Stimulated activated CD4-positive, alpha-beta T cell treated with anti-CD3 and anti-CD28 coated beads, Interleukin-4, amount 100 ng/mL, for 24 hours (primary cell): ENCODE measurements around the gene GLS.
"Not testable (repeated sequence)": the region's sequence is repeated elsewhere in the genome, so short reads cannot be mapped to it uniquely, and the experiment has no call there.

Source experiments
- DNase-seq: peaks from one replicate; pipeline ENCODE4 v3.0.0-alpha.2; 2020

The GLS gene

DNA sequence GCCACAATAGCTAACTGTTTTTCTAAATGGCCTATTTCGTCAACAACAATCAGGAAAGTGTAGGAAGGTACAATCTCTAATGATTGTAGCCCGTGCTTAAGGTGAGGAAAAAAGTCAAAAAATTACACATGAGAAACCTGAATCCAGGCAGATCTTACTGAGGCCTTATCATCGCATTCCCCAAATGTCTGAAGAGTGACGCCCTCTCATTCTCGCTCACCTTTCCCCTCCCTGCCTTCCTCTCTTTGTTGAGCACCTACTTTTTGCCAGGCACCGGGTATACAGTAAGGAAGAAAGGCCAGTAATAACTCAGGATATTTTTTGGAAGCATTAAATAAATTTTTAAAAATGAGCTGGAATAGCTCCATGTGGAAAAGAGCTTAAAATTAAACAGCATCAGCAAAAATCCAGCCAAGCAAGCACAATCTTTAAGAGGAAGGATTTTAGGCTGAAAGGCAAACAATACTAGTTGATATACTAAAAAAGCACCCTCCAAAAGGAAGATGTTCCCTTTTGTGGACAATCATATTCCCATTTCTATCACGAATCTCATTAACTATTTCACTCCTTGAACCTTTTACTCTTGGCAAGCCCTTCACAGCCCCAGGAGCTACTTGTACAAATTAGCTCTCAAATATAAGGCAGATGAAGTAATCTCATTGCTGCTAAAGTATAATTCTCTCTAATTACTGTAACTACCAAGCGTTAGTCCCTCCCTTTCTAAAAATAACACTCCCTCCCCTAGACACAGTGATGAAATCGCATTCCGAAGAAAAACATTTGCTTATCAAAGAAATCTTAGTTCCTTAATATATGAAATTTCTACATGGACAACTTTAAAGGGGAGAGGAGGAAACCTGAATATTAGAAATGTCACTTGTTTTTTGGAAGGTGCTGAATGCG lies 93.4 kb downstream of the GLS start:
- DNase-seq, result no peak

DNA sequence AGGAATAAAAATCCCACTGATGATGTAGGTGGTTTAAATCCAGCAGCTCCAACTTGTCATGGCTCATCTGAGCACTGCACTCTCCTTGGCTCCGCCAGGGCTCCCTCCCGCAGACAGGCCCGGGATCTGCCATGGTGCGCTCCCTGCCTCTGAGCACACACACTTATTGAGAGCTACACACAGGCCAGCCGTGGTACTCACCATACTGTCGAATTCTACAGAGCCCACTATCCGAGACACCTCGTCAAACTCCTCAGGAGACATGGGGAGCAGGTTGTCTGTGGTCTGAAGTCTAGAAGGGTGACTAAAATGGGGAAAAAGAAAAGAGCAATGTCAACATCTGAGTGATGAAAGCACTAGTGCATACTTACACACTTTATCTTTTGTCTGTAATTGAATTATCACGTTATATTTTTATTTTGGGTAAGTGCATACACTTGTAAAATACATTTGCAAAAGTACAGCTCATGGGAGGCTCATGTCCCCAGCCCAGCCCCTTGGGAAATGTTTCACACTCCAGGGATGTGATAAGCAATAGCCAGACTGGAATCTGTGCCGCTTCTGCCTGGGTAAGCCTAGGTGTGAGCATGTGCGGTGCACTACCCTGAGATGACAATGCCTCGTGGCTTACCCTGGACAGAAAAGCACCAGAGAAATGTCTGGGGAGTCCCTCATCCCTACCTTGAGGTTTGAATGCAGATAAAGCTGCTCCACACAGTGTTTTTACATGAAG lies 94.2 kb downstream of the GLS start:
- DNase-seq, result no peak

DNA sequence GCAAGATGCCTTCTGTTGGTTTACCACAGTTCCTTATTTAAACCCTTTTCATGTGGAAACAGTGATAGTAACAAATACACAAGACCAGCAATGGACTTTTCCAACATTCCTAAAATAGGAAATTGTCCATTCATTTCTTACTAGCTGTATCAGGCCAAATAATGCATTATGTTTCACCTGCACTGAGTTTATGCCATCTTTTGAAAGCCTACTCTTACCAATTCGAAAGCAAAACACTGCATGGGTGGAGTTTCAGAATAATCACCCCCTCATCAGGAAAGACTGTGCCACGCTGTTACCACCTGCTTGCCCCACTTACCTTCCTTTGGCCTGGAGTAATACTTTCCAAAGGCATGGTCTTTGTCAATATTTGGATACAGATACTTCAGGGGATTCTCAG lies 95.9 kb downstream of the GLS start:
- DNase-seq, result no peak

DNA sequence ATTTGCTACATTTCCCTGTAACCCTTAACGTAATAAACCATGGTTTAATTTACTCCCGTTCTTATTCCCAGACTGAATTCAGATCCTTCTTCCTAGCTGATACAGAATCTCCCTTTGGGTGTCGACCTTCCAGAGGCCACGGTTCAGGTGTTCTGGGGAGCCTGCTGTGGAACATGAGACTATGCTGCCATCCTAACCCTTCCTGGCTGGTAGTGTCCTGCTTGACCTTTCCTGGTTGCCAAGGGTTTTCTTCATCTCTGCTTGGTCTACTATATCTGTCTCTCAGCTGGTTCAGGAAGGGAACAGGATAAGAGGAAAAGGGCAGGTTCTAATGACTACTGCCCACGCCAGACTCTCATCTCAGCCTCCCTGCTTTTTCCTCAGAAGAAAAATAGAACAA lies 96.9 kb downstream of the GLS start:
- DNase-seq, result no peak

DNA sequence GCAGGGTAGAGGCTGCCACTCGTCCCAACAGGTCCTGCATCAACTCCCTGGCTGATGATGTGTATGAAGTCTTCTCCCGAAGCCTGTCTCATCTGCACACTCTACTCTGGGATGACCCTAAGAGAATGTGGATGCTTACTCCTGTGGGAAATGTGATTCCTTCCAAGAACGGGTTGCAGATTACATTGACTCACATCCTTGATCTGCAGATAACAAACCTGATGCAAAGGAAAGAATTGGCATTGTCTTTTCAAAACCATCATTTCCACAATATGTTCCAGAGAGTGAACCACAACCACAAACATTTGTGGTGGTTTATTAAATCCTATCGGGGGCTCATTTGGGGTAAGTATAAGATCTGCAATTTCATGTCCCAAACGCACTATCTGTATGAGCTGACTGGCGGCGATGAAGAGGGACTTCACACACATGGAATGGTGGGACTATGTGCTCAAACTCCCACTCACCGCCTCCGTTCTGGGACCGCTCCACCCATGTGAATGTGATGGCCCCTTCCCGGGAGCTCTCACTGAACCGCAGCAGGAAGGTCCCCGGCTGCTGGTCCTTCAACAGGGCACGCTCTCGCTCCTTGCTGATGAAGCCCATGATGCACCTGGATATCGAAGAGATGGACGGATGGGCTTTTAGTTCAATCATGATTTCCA lies 97.9 kb downstream of the GLS start:
- DNase-seq, result no peak

DNA sequence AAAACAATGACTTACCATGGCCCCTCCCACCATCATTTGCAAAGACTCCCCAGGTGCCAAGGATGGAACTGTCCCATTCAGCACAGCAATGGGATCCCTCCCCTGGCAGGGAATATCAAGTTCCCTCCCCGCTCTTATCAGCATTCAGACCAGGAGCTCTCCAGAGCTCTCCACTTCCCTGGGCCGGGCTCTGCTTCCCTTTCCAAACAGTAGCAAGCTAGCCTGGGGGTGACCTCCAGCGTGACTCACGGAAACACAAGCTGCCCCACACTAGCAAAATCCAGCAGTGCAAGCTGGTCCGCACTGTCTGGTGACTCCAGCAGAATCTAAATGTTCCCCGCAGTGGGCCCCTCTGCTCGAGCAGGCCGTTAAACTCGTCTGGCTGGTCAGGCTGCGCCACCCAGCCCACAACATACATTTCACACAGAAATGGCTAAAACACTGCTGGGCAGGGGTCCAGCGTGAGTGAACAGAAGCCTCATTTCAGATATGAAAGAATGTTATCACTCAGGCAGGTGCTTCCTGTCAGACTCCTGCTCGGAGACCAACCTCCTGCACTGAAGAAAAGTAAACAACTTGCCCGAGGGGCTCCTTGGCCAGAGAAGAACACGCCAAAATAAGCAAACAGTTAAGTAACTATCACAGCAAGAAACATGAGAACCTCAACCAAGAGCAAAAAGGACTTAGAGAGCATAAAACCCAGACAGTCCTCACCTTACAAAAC lies 99.4 kb downstream of the GLS start:
- no peak for DNase-seq

DNA sequence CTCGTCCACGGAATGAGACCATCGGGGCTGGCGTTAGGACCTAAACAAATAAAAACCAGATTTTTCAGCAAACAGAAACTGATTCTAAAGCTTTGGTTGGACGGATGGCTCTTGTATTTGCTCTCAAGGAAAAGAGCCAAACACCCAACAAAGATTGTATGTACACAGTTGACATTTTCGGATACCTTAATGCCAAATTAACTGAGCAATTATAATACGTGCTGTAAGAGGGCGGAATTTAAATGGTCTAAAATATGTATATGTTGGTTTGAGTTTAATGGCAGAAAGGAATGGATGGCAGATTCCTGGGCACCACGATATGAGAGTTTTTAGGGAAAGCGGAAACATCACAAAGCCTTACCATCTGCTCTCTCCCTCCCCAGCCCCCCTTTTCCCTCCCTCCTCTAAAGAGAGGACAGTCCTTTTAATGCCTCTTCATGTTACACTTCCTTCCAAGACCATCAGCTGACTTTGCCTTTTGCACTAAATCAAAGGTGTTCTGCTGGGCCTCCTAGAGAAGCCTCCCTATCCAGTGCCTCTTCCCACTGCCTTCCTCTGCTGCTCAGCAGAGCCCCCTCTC lies 100.1 kb downstream of the GLS start:
- DNase-seq, result no peak

DNA sequence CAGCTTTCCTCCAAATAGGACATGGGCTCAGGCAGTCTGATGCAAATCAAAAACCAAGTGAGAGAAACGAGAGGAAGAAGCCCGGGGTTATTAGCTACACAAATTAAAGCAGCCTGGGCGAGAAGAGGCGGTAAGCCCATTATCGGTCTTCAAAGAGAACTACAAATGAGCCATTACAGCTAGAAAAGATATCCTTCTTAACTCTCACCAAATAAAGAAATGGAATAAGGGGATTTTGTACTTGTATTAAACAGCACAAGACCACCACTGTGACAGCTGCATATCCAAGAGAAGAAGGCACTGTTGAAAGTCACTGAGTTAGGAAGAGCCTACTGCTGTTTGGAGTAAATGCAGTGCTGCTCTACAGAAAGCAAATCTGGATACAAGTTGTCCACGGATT lies 100.7 kb downstream of the GLS start:
- no peak for DNase-seq

DNA sequence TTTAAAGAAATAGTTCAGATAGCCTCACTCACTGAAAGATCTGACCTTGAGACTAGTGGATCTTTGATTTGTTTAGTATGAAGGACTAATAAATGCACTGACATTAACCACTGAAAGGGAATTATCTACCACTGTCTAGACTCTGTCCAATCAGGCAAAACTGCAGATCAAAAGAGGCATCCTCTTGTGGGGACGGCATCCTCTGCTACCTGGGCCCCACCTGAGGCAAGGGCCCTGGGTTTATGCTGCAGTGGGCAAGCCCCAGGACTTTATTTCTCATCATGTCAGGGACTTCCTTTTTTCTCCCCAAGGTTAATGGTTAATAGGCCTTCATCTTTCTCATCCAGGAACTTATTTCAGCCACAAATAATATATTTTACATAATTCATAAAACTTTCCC lies 101.1 kb downstream of the GLS start:
- no peak for DNase-seq

DNA sequence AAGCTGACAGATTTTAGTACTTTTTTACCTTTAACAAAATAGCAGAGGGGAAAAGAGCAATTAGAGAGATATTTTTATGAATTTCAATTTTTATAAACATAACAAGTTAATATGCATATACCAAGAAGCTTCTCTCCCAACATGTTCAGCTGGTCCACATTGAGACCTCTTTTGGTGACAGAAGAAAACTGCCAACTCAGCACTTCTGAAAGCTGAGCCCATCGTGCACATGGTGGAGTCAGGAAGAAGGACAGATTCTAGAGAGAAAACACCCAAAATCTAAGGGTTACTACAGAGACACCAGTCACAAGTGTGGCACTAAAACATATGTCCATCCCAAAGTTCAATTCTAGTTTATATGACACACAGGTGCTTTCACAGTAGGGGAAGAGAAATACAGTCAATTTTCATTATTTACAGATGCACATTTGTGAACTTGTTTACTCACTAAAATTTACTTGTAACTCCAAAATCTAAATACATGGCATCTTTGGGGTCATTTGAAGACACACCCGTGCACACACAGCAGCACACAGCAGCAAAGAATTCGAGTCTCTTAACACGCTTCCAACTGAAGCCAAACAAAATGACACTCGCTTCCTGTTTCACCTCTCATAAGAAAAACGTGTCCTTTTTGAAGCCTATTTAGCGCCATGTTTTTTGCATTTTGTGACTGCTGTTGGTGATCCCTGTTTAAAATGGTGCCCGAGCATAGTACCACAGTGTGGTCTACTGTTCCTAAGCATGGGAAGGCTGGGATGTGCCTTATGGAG lies 101.8 kb downstream of the GLS start:
- DNase-seq, result no peak

DNA sequence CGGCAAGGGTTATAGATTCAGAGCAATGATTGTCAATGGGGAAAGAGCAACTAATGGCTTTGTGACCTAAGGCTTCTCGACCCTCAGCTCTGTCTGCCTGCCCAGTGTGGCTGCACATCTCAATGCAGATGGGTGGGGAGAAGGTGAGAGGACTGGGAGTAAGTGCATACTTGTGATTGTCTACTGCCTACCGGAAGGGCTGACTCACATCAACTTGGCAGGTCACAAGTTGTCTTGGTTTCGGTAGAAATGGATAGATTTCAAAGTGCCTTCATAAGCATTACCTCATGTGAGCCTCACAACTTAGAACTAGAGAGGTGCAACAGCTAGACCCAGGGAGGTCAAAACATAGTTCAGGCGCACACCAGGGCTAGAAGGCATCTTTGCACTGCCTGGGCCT lies 104.0 kb downstream of the GLS start:
- DNase-seq, result peak; percentile 26

DNA sequence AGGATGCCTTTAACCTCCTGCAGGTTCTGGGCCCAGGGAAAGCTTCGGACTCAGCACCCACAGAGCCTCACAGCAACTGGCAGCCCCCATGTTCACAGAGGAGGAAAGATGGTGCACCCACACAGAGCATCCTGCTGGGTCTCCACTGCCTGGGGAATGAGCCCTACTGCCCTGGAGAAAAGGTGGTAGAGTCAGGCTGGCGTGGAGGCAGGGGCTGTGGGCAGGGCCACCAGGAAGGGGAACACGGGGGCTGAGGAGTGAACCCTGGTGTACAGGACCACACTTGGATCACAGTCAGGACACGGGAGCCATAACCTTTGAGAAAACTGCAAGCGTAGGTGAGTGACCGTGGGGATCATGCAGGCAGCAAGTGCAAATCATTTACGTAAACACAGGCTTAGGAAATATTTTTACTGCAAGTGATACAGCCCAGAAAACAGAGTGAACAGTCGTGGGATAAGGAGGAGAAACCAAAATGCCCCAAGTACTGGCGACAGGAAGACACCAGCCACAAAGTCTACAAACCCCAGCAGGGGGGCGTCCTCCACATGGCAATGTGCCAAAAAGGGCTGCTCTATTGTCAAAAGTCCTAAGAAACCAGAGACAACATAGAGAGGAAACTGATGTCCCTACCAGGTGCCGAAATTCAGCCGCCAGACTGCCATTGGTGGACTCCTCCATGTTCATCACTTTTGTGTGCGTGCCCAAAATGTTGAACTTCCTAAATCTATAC lies 105.8 kb downstream of the GLS start:
- no peak for DNase-seq

DNA sequence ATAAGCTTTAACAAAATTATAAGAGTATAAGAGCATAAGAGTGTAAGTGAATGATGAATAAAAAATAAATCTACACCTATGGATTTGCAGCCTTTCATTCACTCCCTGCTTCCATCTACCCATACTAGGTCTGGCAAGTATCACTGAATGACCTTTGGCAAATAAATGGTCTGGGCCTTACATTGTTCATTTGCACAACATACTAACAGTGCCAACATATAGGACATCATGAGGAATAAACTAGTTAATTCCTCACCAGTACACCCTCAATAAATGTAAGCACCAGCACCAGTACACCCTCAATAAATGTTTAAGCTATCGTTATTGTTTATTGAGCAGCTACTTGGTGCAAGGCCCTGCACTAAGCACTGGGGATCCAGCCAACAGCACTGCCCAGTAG lies 106.5 kb downstream of the GLS start:
- no peak for DNase-seq

DNA sequence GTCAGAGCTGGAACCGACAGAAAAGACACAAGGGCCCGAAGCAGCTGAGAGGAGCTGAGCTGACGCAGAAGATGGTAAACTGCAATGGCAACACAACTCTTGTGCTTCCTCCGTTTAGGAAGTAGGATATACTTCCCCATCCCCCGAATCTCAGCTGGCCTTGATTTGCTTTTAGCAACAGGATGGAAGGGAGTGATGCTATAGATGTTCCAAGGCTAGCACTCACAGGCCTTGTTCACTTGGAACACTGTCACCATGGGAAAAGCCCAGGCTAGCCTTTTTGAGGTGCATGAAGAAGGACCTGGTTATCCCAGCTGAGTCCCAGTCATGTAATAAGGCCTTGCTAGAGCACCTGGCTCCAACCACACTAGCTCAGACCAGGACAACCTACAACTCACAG lies 107.3 kb downstream of the GLS start:
- DNase-seq, result no peak

DNA sequence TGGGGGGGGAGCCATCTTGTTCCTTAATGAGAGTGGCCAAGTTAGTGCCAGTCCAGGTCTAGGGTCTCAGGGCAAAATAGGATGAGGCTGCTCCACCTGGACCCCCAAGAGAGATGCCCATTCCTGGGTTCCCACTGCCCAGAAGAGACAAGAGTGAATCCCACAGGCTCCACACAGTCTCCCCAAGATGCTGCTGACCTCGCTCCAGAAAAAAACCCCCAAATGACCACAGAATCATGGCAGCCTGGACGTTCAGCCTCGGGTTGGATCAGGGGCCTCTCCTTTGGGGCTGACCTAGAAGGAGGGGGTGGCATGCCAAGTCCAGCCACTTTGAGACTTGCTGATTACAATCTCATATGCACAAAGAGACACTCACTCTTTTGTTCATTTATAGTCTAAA lies 108.3 kb downstream of the GLS start:
- no peak for DNase-seq

DNA sequence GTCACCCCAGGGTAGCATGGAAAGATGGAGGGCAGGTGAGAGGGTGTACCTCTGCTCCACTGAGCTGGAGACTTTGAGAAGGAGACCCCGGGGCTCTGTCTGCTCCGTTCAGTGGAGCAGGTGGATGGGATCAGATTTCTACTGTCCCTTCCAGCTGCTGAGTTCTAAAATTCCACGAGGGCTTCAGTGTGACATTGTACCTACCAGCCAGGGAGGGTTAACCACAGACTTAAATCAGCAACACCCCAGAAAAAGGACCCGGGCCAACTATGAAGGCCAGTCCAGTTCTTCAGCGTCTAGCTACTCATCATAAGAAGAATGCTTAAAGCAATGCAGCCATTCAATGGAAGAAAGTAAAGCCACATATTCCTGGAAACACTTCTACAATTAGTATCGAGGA lies 109.5 kb downstream of the GLS start:
- DNase-seq, result no peak

DNA sequence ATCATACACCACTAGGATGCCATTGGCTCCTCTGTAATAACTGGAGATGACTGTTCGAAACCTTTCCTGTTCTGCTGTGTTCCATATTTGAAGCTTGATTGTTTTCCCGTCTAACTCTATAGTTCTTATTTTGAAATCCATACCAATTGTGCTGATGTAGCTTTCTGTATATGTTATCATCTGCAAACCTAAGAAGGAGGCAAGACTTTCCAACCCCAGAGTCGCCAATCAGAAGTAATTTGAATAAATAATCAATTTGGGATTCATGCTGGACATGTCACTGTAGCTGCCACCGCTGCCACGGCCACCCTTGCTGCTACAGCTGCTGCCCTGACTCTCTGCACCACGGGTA lies 112.6 kb downstream of the GLS start:
- no peak for DNase-seq

DNA sequence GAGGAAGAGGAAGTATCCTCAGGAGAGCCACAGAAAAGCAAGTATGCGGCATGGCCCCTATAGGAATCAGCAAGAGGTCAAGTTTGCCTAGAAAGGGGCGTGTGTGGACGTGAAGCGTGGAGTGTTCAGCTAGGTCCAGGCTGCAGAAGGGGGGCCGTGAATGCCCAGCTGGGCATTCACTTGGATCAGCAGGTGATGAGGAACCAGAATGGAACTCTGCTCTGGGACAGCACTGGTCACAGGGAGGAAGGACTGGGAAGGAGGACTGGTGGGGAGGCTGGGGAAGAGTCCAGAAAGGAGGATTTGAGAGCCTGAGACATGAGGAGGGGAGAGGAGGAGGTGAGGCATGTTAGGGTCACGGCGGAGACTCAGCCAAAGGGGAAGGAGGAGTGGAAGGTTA lies 113.5 kb downstream of the GLS start:
- no peak for DNase-seq

DNA sequence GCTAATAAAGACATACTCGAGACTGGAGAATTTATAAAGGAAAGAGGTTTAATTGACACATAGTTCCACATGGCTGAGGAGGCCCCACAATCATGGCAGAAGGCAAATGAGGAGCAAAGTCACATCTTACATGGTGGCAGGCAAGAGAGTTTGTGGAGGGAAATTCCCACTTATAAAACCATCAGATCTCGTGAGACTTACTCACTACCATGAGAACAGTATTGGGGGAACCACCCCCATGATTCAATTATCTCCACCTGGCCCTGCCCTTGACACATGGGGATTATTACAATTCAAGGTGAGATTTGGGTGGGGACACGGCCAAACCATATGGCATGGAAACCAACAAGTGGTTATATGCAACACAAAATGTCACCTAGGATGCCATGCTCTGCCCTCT lies 114.7 kb downstream of the GLS start:
- not testable (repeated sequence) for DNase-seq

DNA sequence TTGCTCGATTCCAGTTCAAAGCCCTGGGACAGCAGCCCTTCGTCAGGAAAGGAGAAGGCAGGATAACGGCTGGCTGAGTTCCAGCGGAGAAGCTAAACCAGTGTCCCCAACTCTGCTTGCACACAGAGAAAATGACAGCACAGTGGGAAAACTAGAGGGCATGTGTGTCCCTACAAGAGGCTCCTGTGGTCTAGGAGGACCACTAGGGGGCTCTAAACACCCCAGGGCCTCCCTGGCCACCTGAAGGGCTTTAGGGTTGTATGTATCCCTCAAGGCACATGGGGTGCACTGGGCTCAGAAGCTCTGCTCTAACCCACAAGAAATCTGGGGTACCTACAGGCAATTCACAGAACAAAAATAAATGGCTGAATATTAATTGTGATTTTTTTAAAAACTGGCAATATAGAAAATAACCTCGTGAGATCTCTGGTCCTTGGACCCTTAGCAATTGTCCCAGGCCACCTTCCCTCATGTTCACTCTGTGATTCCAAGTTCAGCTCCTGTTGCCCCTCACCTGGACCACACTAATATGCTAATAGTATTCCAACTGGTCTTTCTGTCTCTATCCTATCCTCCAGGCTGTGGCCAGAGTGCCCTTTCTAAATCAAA lies 115.8 kb downstream of the GLS start:
- no peak for DNase-seq

DNA sequence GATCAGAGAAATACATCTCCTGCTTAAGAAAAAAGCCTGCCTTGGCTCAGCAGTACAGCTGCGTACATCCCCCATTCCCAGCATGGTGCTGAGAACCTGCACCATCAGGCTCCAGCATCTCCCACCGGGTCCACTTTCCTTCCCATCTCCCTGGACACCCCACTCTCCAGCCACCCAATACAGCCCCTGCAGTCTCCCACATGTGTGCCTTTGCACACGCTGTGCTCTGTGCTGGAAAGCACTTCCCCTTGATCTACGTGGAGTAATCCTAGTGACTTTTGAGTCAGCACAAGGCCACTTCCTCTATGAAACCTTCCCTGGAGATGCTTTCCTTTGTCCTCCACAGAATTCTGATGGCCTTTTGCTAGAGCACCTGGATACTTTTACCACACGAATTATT lies 116.3 kb downstream of the GLS start:
- DNase-seq, result no peak
